CD14-positive monocyte (primary cell): ENCODE data around the gene GPHA2. TPM values are rescaled to one million over a fixed set of nuclear protein-coding genes. Genes with fewer than 3 reads are reported as not detected.

Experiments
- DNase-seq, 3 donors: peaks; one replicate each; pipeline ENCODE4 v3.0.0-alpha.2; 2011 to 2022
- H2AFZ ChIP-seq: 2 replicates; pipeline ENCODE4 v1.6.0; 2012; ENCODE audit warnings: mild to moderate bottlenecking, low read depth, low read length, inconsistent platforms; ENCODE audit not compliant: insufficient read depth, poor library complexity, severe bottlenecking
- H3K27ac ChIP-seq, 2 donors: 1 replicate in 1 of 2; 2 replicates in 1 of 2; pipeline ENCODE4 v1.5.1; 2012 to 2013; ENCODE audit warnings: low read length in 2 of 2, control low read depth in 1 of 2, inconsistent platforms in 1 of 2, low read depth in 1 of 2, mild to moderate bottlenecking in 1 of 2
- H3K27me3 ChIP-seq, 2 donors: one replicate each; pipeline versions ENCODE4 v1.6.0 to v1.6.1; 2011 to 2013; ENCODE audit warnings: low read length in 2 of 2; ENCODE audit not compliant: control insufficient read depth in 2 of 2, insufficient read depth in 2 of 2
- H3K36me3 ChIP-seq, 2 donors: replicated peaks in 1 of 2; 1 replicate in 1 of 2; 2 replicates in 1 of 2; pipeline versions ENCODE4 v1.5.1 to v1.6.1; 2012 to 2013; ENCODE audit warnings: low read length in 2 of 2, control low read depth in 1 of 2, inconsistent platforms in 1 of 2, mild to moderate bottlenecking in 1 of 2; ENCODE audit not compliant: insufficient read depth in 2 of 2, control insufficient read depth in 1 of 2
- H3K4me1 ChIP-seq, 2 donors: 1 replicate in 1 of 2; 2 replicates in 1 of 2; pipeline versions ENCODE4 v1.5.1 to v1.6.1; 2012 to 2013; ENCODE audit warnings: low read length in 2 of 2, control low read depth in 1 of 2, inconsistent platforms in 1 of 2, mild to moderate bottlenecking in 1 of 2, moderate library complexity in 1 of 2; ENCODE audit not compliant: insufficient read depth in 2 of 2, control insufficient read depth in 1 of 2
- H3K4me2 ChIP-seq: replicated peaks from 2 replicates; pipeline ENCODE3; 2012; ENCODE audit warnings: low read length, moderate library complexity, mild to moderate bottlenecking; ENCODE audit not compliant: poor library complexity, severe bottlenecking; ENCODE audit errors: extremely low read depth
- H3K4me3 ChIP-seq, 3 experiments: fragments of 200-600 bp in 1 of 3; sonication (generic) in 1 of 3; replicated peaks in 1 of 3; 1 replicate in 2 of 3; 2 replicates in 1 of 3; pipeline ENCODE4 v1.5.1; 2011 to 2013; ENCODE audit warnings: low read length in 3 of 3, mild to moderate bottlenecking in 3 of 3, control low read depth in 2 of 3, low read depth in 2 of 3, inconsistent platforms in 1 of 3, moderate library complexity in 1 of 3
- H3K79me2 ChIP-seq: 2 replicates; pipeline ENCODE4 v1.6.0; 2012; ENCODE audit warnings: mild to moderate bottlenecking, control low read depth, inconsistent platforms, low read length, moderate library complexity; ENCODE audit not compliant: insufficient read depth
- H3K9ac ChIP-seq: 2 replicates; pipeline ENCODE4 v1.6.0; 2017; ENCODE audit warnings: low read length, mild to moderate bottlenecking; ENCODE audit not compliant: insufficient read depth, poor library complexity, severe bottlenecking
- H3K9me3 ChIP-seq, 2 donors: replicated peaks in 1 of 2; 1 replicate in 1 of 2; 2 replicates in 1 of 2; pipeline versions ENCODE4 v1.5.1 to v1.6.1; 2012 to 2013; ENCODE audit warnings: low read length in 2 of 2, control low read depth in 1 of 2; ENCODE audit not compliant: control insufficient read depth in 1 of 2, insufficient read depth in 1 of 2
- H4K20me1 ChIP-seq: 2 replicates; pipeline ENCODE4 v1.6.0; 2012; ENCODE audit warnings: mild to moderate bottlenecking, low read length, control low read depth, moderate library complexity; ENCODE audit not compliant: insufficient read depth
- H3K27ac Mint-ChIP-seq, 7 donors: one replicate each; pipeline ENCODE4 v1.8.0; 2020; ENCODE audit warnings: mild to moderate bottlenecking in 7 of 7, mixed read lengths in 7 of 7, moderate library complexity in 6 of 7, inconsistent platforms in 2 of 7
- H3K27me3 Mint-ChIP-seq, 3 donors: one replicate each; pipeline ENCODE4 v1.8.0; 2021 to 2022; ENCODE audit warnings: low read depth in 3 of 3, mild to moderate bottlenecking in 3 of 3, mixed read lengths in 3 of 3, moderate library complexity in 3 of 3, inconsistent platforms in 1 of 3
- H3K36me3 Mint-ChIP-seq, 2 donors: one replicate each; pipeline ENCODE4 v1.8.0; 2020; ENCODE audit warnings: mixed read lengths in 2 of 2, inconsistent platforms in 1 of 2, mild to moderate bottlenecking in 1 of 2
- H3K4me1 Mint-ChIP-seq: one replicate; pipeline ENCODE4 v1.8.0; 2020; ENCODE audit warnings: mild to moderate bottlenecking, mixed read lengths
- H3K4me3 Mint-ChIP-seq, 2 donors: one replicate each; pipeline ENCODE4 v1.8.0; 2020; ENCODE audit warnings: mild to moderate bottlenecking in 2 of 2, mixed read lengths in 2 of 2, moderate library complexity in 1 of 2
- H3K9me3 Mint-ChIP-seq, 7 donors: one replicate each; pipeline ENCODE4 v1.8.0; 2020 to 2022; ENCODE audit warnings: mixed read lengths in 7 of 7, mild to moderate bottlenecking in 6 of 7, moderate library complexity in 6 of 7, inconsistent platforms in 2 of 7
- WGBS: methylation state at CpG from one replicate; pipeline ENCODE4 v1.1.5; 2013; ENCODE audit warnings: missing lambda C conversion rate; ENCODE audit not compliant: insufficient coverage; 5-methylcytosine and 5-hydroxymethylcytosine counted together
- intact Hi-C, 2 donors: fragments of 100-400 bp; cut with micrococcal nuclease; formaldehyde crosslinking; loops; one replicate each; pipeline versions ENCODE4 v1.15.0 to v1.15.1; 2023
- polyA plus RNA-seq, 3 donors: library from polyadenylated mRNA; depleted of rRNA in 1 of 3; unstranded in 2 of 3; stranded (reverse) in 1 of 3; fragments of 300-500 nt in 2 of 3; fragments of >200 nt in 1 of 3; fragmentation: Illumina TruSeq in 2 of 3; gene quantifications; 1 replicate in 2 of 3; 2 replicates in 1 of 3; pipeline ENCODE4 v1.2.3, GENCODE V29; 2012 to 2021
- TF ChIP-seq, protein P1 (sequence below): fragments of 200-600 bp; IDR thresholded peaks from one replicate; pipeline ENCODE4 v1.8.0; 2022; ENCODE audit warnings: antibody characterized with exemption, mild to moderate bottlenecking

GPHA2 gene
- polyA plus RNA-seq, 3 donors: not detected

DNA sequence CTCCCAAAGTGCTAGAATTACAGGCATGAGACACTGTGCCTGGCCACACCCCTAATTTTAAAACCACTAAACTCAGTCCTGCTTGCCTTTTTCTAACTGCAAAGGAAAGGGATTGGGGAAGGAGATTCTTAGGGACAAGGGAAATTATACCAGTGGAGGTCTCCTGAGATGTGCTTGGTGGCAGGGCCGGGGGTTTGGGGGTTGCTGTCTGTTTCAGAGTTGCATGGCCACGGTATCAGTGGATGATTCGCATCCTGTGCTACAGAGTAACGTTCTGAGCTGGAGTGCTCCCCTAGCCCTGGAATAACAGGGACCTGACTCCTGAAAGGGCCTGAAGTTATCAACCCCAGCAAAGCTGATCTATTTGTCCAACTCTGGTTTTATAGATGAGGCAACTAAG lies 846 bp upstream of the GPHA2 start:
- Histone ChIP-seq H3K27ac (no peak overlapping the region), H3K9ac (no peak overlapping the region), H4K20me1 (no peaks in the 10 kb centered on the region), H3K79me2 (no peaks in the 10 kb centered on the region), H3K4me3 (no peak overlapping the region), H3K9me3 (no peaks in the 10 kb centered on the region), H3K27me3 (no peaks in the 10 kb centered on the region), H3K4me2 (no peak overlapping the region), H3K36me3 (peaks cover 24 to 26% of the 10 kb centered on the region in 2 donors), H2AFZ (no peak overlapping the region), H3K4me1 (peaks cover 0 to 3% of the 10 kb centered on the region in 2 donors)
- DNase-seq: no peak
- 90% methylated on average over 3 of the region's 4 CpGs for WGBS
- no peak overlapping the region for H3K27ac Mint-ChIP-seq
- TF ChIP-seq, protein P1, sequence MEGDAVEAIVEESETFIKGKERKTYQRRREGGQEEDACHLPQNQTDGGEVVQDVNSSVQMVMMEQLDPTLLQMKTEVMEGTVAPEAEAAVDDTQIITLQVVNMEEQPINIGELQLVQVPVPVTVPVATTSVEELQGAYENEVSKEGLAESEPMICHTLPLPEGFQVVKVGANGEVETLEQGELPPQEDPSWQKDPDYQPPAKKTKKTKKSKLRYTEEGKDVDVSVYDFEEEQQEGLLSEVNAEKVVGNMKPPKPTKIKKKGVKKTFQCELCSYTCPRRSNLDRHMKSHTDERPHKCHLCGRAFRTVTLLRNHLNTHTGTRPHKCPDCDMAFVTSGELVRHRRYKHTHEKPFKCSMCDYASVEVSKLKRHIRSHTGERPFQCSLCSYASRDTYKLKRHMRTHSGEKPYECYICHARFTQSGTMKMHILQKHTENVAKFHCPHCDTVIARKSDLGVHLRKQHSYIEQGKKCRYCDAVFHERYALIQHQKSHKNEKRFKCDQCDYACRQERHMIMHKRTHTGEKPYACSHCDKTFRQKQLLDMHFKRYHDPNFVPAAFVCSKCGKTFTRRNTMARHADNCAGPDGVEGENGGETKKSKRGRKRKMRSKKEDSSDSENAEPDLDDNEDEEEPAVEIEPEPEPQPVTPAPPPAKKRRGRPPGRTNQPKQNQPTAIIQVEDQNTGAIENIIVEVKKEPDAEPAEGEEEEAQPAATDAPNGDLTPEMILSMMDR: no peak
- no peaks in the 10 kb centered on the region for H3K9me3 Mint-ChIP-seq
- peaks cover 28 to 32% of the 10 kb centered on the region in 2 donors for H3K36me3 Mint-ChIP-seq
- H3K4me3 Mint-ChIP-seq: no peak overlapping the region
- H3K27me3 Mint-ChIP-seq: peaks cover 4 to 17% (median 14%) of the 10 kb centered on the region in 3 donors
- intact Hi-C loops: no loop called here
- H3K4me1 Mint-ChIP-seq: peaks cover 4% of the 10 kb centered on the region

DNA sequence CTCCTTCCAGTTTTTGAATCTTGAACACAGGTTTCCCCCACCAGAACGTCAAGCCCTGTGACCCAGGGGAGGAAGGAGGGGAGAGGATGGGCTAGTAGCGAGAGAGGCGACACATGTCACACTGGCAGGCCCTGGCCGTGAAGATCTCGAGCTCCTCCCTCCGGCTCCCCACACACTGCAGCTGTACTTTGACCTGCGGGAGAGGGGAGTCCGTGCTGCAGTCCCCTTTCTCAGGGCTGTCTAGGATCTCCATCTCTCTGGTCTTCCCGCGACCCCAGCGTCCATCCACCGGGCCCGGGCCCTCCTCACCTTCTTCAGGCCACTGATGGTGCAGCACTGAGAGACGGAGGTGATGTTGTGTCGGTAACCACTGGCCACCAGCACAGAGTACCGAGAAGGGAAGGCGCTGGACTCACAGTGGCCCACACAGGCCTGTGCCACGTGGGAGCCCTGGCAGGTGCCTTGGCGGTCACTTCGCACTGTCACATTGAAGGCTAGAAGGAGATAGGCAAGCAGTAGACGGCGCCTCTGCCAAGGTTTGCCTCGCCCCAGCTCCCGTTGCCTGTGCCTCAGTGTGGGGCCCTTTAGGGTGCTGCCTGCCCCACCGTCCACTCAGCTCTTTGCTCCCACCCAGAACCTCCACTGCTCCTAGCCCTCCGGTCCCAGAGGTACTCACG lies 873 bp downstream of the GPHA2 start:
- no peaks in the 10 kb centered on the region for H4K20me1 ChIP-seq
- Mint-ChIP-seq H3K9me3 (no peaks in the 10 kb centered on the region), H3K27ac (no peak overlapping the region), H3K4me1 (peaks cover 4% of the 10 kb centered on the region), H3K27me3 (peaks cover 4 to 8% (median 8%) of the 10 kb centered on the region in 3 donors), H3K4me3 (no peak overlapping the region), H3K36me3 (peaks cover 46 to 49% of the 10 kb centered on the region in 2 donors)
- H2AFZ ChIP-seq: no peak overlapping the region
- TF ChIP-seq, protein P1: no peak
- intact Hi-C loops: no loop called here
- H3K79me2 ChIP-seq: no peaks in the 10 kb centered on the region
- peaks cover 39 to 43% of the 10 kb centered on the region in 2 donors for H3K36me3 ChIP-seq
- H3K27ac ChIP-seq: no peak overlapping the region
- DNase-seq: no peak
- no peak overlapping the region for H3K9ac ChIP-seq
- no peaks in the 10 kb centered on the region for H3K27me3 ChIP-seq
- peaks cover 0 to 3% of the 10 kb centered on the region in 2 donors for H3K4me1 ChIP-seq
- 94% methylated on average over 25 of the region's 27 CpGs for WGBS
- H3K4me3 ChIP-seq: no peak overlapping the region
- H3K9me3 ChIP-seq: no peaks in the 10 kb centered on the region
- no peak overlapping the region for H3K4me2 ChIP-seq
